H1 (cell line): Measurements from ENCODE around the gene DCK. TPM values are rescaled to one million over a fixed set of nuclear protein-coding genes. Genes with fewer than 3 reads are reported as not detected.

Source experiments
- CTCF ChIA-PET: fragments of 300-600 bp; sonication (Branson Sonifier 250); formaldehyde crosslinking; loops from one replicate; lab custom pipeline; 2021; ENCODE audit not compliant: partially characterized antibody; lab: Charles Lee
- POLR2A ChIA-PET: fragments of 300-600 bp; sonication (Branson Sonifier 250); formaldehyde crosslinking; loops from one replicate; lab custom pipeline; 2021; ENCODE audit warnings: inconsistent platforms; ENCODE audit not compliant: partially characterized antibody; lab: Charles Lee
- DNase-seq, 2 experiments: peaks; one replicate each; pipeline versions ENCODE4 v3.0.0 to v3.0.0-alpha.2; 2010 to 2022; ENCODE audit warnings: low spot score in 2 of 2, low read depth in 1 of 2, mixed read lengths in 1 of 2
- FAIRE-seq: peaks from 2 replicates; lab custom pipeline; 2011; peaks lifted over from hg19 to GRCh38; lab: Jason Lieb, UNC
- H2AFZ ChIP-seq: 2 replicates; pipeline ENCODE4 v1.8.1; 2012; ENCODE audit warnings: low read length, inconsistent platforms
- H2AK5ac ChIP-seq: 2 replicates; pipeline ENCODE4 v1.6.1; 2013; ENCODE audit warnings: low read depth, low read length
- H2BK120ac ChIP-seq: replicated peaks from 2 replicates; pipeline ENCODE3; 2013; ENCODE audit warnings: low read depth, low read length, inconsistent platforms
- H2BK12ac ChIP-seq: 2 replicates; pipeline ENCODE4 v1.6.1; 2013; ENCODE audit warnings: low read depth, low read length
- H2BK15ac ChIP-seq: 2 replicates; pipeline ENCODE4 v1.6.1; 2013; ENCODE audit warnings: low read length
- H2BK20ac ChIP-seq: 2 replicates; pipeline ENCODE4 v1.6.1; 2013; ENCODE audit warnings: low read length
- H2BK5ac ChIP-seq: 2 replicates; pipeline ENCODE4 v1.6.1; 2013; ENCODE audit warnings: low read depth, low read length
- H3K14ac ChIP-seq: 2 replicates; pipeline ENCODE4 v1.6.1; 2013; ENCODE audit warnings: inconsistent platforms; ENCODE audit not compliant: insufficient read length
- H3K18ac ChIP-seq: 2 replicates; pipeline ENCODE4 v1.6.1; 2013; ENCODE audit warnings: low read length; ENCODE audit errors: extremely low read depth
- H3K23ac ChIP-seq: 2 replicates; pipeline ENCODE4 v1.6.1; 2013; ENCODE audit warnings: inconsistent platforms; ENCODE audit not compliant: insufficient read length
- H3K23me2 ChIP-seq: 2 replicates; pipeline ENCODE4 v1.6.1; 2013; ENCODE audit warnings: low read depth, low read length
- H3K27ac ChIP-seq: 2 replicates; pipeline ENCODE4 v1.6.1; 2011; ENCODE audit warnings: low read depth, low read length, inconsistent platforms
- H3K27me3 ChIP-seq, 4 experiments: replicated peaks in 1 of 4; 1 replicate in 1 of 4; 2 replicates in 3 of 4; pipeline versions ENCODE4 v1.6.1 to v1.8.1; 2011 to 2013; ENCODE audit warnings: low read length in 3 of 4, mild to moderate bottlenecking in 3 of 4, inconsistent platforms in 2 of 4, mixed read lengths in 2 of 4, moderate library complexity in 1 of 4; ENCODE audit not compliant: control insufficient read depth in 3 of 4, insufficient read depth in 3 of 4; ENCODE audit errors: extremely low read depth in 1 of 4
- H3K36me3 ChIP-seq, 4 experiments: 2 replicates each; pipeline versions ENCODE4 v1.6.1 to v1.8.1; 2011 to 2013; ENCODE audit warnings: mild to moderate bottlenecking in 4 of 4, low read length in 3 of 4, moderate library complexity in 2 of 4, control low read depth in 1 of 4, inconsistent platforms in 1 of 4; ENCODE audit not compliant: insufficient read depth in 4 of 4, control insufficient read depth in 2 of 4
- H3K4ac ChIP-seq: replicated peaks from 2 replicates; pipeline ENCODE3; 2013; ENCODE audit warnings: low read length, low read depth, mixed read lengths, inconsistent platforms; ENCODE audit not compliant: insufficient read length
- H3K4me1 ChIP-seq, 4 experiments: replicated peaks in 1 of 4; 1 replicate in 1 of 4; 2 replicates in 3 of 4; pipeline versions ENCODE4 v1.6.1 to v1.8.1; 2011 to 2013; ENCODE audit warnings: low read length in 3 of 4, inconsistent platforms in 2 of 4, mixed read lengths in 1 of 4; ENCODE audit not compliant: insufficient read depth in 4 of 4, control insufficient read depth in 3 of 4
- H3K4me2 ChIP-seq, 2 experiments: 2 replicates each; pipeline versions ENCODE4 v1.6.1 to v1.8.1; 2011 to 2013; ENCODE audit warnings: low read depth in 2 of 2, low read length in 2 of 2, control low read depth in 1 of 2, inconsistent platforms in 1 of 2, mild to moderate bottlenecking in 1 of 2; ENCODE audit not compliant: insufficient read depth in 1 of 2
- H3K4me3 ChIP-seq, 4 experiments: fragments of 200-600, 300-600 bp in 1 of 4; sonication (generic), shearing (Covaris generic), sonication (Bioruptor Twin) in 1 of 4; 2 replicates each; pipeline versions ENCODE4 v1.5.1 to v1.8.1; 2011 to 2016; ENCODE audit warnings: low read length in 4 of 4, low read depth in 3 of 4, control low read depth in 2 of 4, inconsistent platforms in 2 of 4, mild to moderate bottlenecking in 2 of 4, mixed read lengths in 1 of 4, moderate library complexity in 1 of 4; ENCODE audit not compliant: insufficient read depth in 2 of 4; ENCODE audit errors: extremely low read depth in 1 of 4
- H3K56ac ChIP-seq: replicated peaks from 2 replicates; pipeline ENCODE3; 2013; ENCODE audit warnings: low read depth, mild to moderate bottlenecking, mixed read lengths, low read length, inconsistent platforms; ENCODE audit not compliant: insufficient read length
- H3K79me1 ChIP-seq: 2 replicates; pipeline ENCODE4 v1.6.1; 2013; ENCODE audit warnings: low read depth, low read length, control low read depth
- H3K79me2 ChIP-seq, 2 experiments: 2 replicates each; pipeline versions ENCODE4 v1.6.1 to v1.8.1; 2012 to 2013; ENCODE audit warnings: low read length in 2 of 2, mild to moderate bottlenecking in 2 of 2, inconsistent platforms in 1 of 2; ENCODE audit not compliant: insufficient read depth in 2 of 2, control insufficient read depth in 1 of 2
- H3K9ac ChIP-seq, 4 experiments: replicated peaks in 1 of 4; 1 replicate in 1 of 4; 2 replicates in 3 of 4; pipeline versions ENCODE4 v1.6.1 to v1.8.1; 2011 to 2013; ENCODE audit warnings: low read depth in 3 of 4, low read length in 3 of 4, control low read depth in 2 of 4, mild to moderate bottlenecking in 2 of 4, moderate library complexity in 2 of 4, inconsistent platforms in 1 of 4; ENCODE audit errors: extremely low read depth in 1 of 4
- H3K9me3 ChIP-seq, 2 experiments: 2 replicates each; pipeline versions ENCODE4 v1.6.1 to v1.8.1; 2012 to 2013; ENCODE audit warnings: mild to moderate bottlenecking in 2 of 2, moderate library complexity in 2 of 2, control low read depth in 1 of 2, inconsistent platforms in 1 of 2, low read depth in 1 of 2, low read length in 1 of 2, mixed read lengths in 1 of 2; ENCODE audit not compliant: insufficient read depth in 2 of 2
- H4K20me1 ChIP-seq, 2 experiments: replicated peaks in 1 of 2; 2 replicates each; pipeline versions ENCODE3 to v1.8.1; 2011 to 2013; ENCODE audit warnings: inconsistent platforms in 2 of 2, low read length in 2 of 2, mild to moderate bottlenecking in 1 of 2; ENCODE audit not compliant: insufficient read depth in 2 of 2, control insufficient read depth in 1 of 2
- H4K5ac ChIP-seq: 2 replicates; pipeline ENCODE4 v1.6.1; 2013; ENCODE audit warnings: low read length, low read depth, mixed read lengths, inconsistent platforms; ENCODE audit not compliant: insufficient read length
- H4K8ac ChIP-seq: 2 replicates; pipeline ENCODE4 v1.8.0; 2013; ENCODE audit warnings: mild to moderate bottlenecking, moderate library complexity, low read length, inconsistent platforms; ENCODE audit not compliant: insufficient read depth; ENCODE audit errors: extremely low read depth
- H4K91ac ChIP-seq: replicated peaks from 2 replicates; pipeline ENCODE3; 2013; ENCODE audit warnings: low read length, mixed read lengths, inconsistent platforms; ENCODE audit not compliant: insufficient read length
- CREB1 ChIP-seq: IDR thresholded peaks from 2 replicates; pipeline ENCODE4 v1.6.1; 2012; ENCODE audit warnings: inconsistent platforms
- EP300 ChIP-seq, 2 experiments: IDR thresholded peaks; 1 replicate in 1 of 2; 2 replicates in 1 of 2; pipeline ENCODE4 v1.6.1; 2011 to 2012; ENCODE audit warnings: low read depth in 2 of 2, low read length in 2 of 2, mild to moderate bottlenecking in 2 of 2, borderline replicate concordance in 1 of 2, inconsistent platforms in 1 of 2, moderate library complexity in 1 of 2
- FOSL1 ChIP-seq: IDR thresholded peaks from 2 replicates; pipeline ENCODE4 v1.6.1; 2011; ENCODE audit warnings: mild to moderate bottlenecking, low read depth, low read length, moderate library complexity; ENCODE audit not compliant: insufficient read depth
- GTF2F1 ChIP-seq: IDR thresholded peaks from 2 replicates; pipeline ENCODE4 v1.6.1; 2012; ENCODE audit warnings: low read depth, low read length, improper control_type of control experiment, borderline replicate concordance
- KDM5A ChIP-seq: fragments of 200-600 bp; IDR thresholded peaks from 2 replicates; pipeline ENCODE4 v1.7.1; 2012; ENCODE audit warnings: mild to moderate bottlenecking, low read length, inconsistent platforms, mixed read lengths
- RNF2 ChIP-seq: fragments of 200-900, 300-1000 bp; sonication (generic); IDR thresholded peaks from 2 replicates; pipeline ENCODE4 v1.7.1; 2016; ENCODE audit warnings: borderline replicate concordance, low read depth, mild to moderate bottlenecking, antibody characterized with exemption, low read length; ENCODE audit not compliant: poor library complexity, severe bottlenecking; ENCODE audit errors: missing control alignments
- SP2 ChIP-seq: IDR thresholded peaks from 2 replicates; pipeline ENCODE4 v1.6.1; 2012; ENCODE audit warnings: mild to moderate bottlenecking, low read length, inconsistent platforms
- TAF7 ChIP-seq: optimal IDR thresholded peaks from 2 replicates; pipeline ENCODE3; 2011; ENCODE audit warnings: low read depth, mild to moderate bottlenecking, inconsistent platforms, low read length, moderate library complexity, borderline replicate concordance
- ZNF274 ChIP-seq: IDR thresholded peaks from 2 replicates; pipeline ENCODE4 v1.7.0; 2012; ENCODE audit warnings: low read length, borderline replicate concordance; ENCODE audit errors: extremely low read depth
- WGBS, 2 experiments: shearing (Covaris generic) in 1 of 2; methylation state at CpG; one replicate each; pipeline versions ENCODE4 v1.1.6 to v1.1.7; 2013 to 2015; ENCODE audit warnings: low lambda C conversion rate in 2 of 2, mixed read lengths in 2 of 2, inconsistent platforms in 1 of 2, low coverage in 1 of 2, missing lambda C conversion rate in 1 of 2; ENCODE audit not compliant: insufficient replicate concordance in 2 of 2, insufficient coverage in 1 of 2, insufficient read length in 1 of 2; ENCODE audit errors: extremely low coverage in 1 of 2, missing lambda C conversion rate in 1 of 2; 5-methylcytosine and 5-hydroxymethylcytosine counted together
- polyA plus RNA-seq, 7 experiments: library from polyadenylated mRNA; depleted of rRNA in 3 of 7; stranded (reverse) in 5 of 7; unstranded in 2 of 7; fragments of >200 nt in 5 of 7; fragments of 200-250 nt in 2 of 7; gene quantifications; 1 replicate in 5 of 7; 2 replicates in 1 of 7; 4 replicates in 1 of 7; pipeline versions ENCODE4 v1.2.1 to v1.2.3, GENCODE V29; 2011 to 2013; ENCODE audit warnings: missing spikeins in 2 of 7, mixed read lengths in 2 of 7
- total RNA-seq: library from RNA; stranded (reverse); fragmentation: NEBNext Ultra II Directional; extraction: Animal tissue kit (Norgen Biotek cat#: 25700); gene quantifications from 2 replicates; pipeline ENCODE4 v1.2.1, GENCODE V29; 2021
- TF ChIP-seq, protein P1 (sequence below): IDR thresholded peaks from 2 replicates; pipeline ENCODE4 v1.6.1; 2012; ENCODE audit warnings: low read length, inconsistent platforms
- TF ChIP-seq, protein P2 (sequence below): IDR thresholded peaks from 2 replicates; pipeline ENCODE4 v1.6.1; 2012; ENCODE audit warnings: inconsistent platforms

The DCK gene
- total and polyA plus RNA-seq, 2 of the 8 experiments (the other 6 are each of a cell fraction or from before 2014, with no cell fraction given), result 4.8 to 18.1 TPM

DNA sequence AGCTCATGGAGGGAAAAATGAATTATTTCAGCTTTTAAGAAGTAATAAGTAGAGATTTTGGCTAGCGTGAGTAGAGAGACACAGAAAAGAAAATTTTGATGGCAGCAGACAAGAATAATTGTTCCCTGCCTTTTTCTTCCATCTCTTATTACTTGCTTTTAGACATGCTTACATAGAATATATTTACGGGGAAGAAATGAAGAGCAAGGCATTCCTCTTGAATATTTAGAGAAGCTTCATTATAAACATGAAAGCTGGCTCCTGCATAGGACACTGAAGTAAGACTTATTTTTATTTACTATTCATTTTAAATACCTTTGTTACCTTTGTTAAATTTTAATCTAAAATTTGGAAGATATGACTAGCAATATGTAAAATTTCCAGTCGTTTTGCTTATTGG lies 32.2 kb downstream of the DCK start:
- no peak overlapping the region for H4K5ac ChIP-seq
- no peak overlapping the region for H3K4ac ChIP-seq
- no peak overlapping the region for H2BK120ac ChIP-seq
- H3K79me1 ChIP-seq, result no peaks in the 10 kb centered on the region
- H3K4me2 ChIP-seq, result no peak overlapping the region
- 88% methylated on average over 3 of the region's 3 CpGs; no CpG with 5 or more reads in 1 of the 2 experiments for WGBS, 2 experiments
- no peak overlapping the region for H2AFZ ChIP-seq
- no peak overlapping the region for H4K8ac ChIP-seq
- H4K91ac ChIP-seq, result no peak overlapping the region
- ChIA-PET POLR2A (no interaction called here), CTCF (interaction anchor here (0.8 to 2.2 kb wide), 3 partner anchors 10 to 16 kb away, joined by 3 to 9 read pairs (median 3); no protein-coding TSS in a partner anchor)
- no peak overlapping the region for H2BK20ac ChIP-seq
- no peak overlapping the region for H2AK5ac ChIP-seq
- H3K4me3 ChIP-seq, result no peak overlapping the region
- no peak overlapping the region for H3K9ac ChIP-seq
- no peak overlapping the region for H3K14ac ChIP-seq
- H3K23ac ChIP-seq, result no peak overlapping the region
- no peak overlapping the region for H3K56ac ChIP-seq
- H2BK5ac ChIP-seq, result no peak overlapping the region
- peaks cover 0 to 48% (median 6%) of the 10 kb centered on the region in 4 experiments; a peak in 2 of 8 replicates for H3K36me3 ChIP-seq
- H3K27me3 ChIP-seq, result no peaks in the 10 kb centered on the region
- H4K20me1 ChIP-seq, result peaks cover 0 to 3% of the 10 kb centered on the region in 2 experiments
- DNase-seq (no peak), FAIRE-seq (no peak)
- no peak overlapping the region for H3K18ac ChIP-seq
- no peaks in the 10 kb centered on the region; a peak in 1 of 4 replicates for H3K79me2 ChIP-seq
- no peak overlapping the region for H2BK15ac ChIP-seq
- H3K27ac ChIP-seq, result no peak overlapping the region
- no peaks in the 10 kb centered on the region; a peak in 1 of 7 replicates for H3K4me1 ChIP-seq
- no peaks in the 10 kb centered on the region for H3K23me2 ChIP-seq
- H3K9me3 ChIP-seq, result no peaks in the 10 kb centered on the region
- no peak overlapping the region for H2BK12ac ChIP-seq
- no peak for TF ChIP-seq SP2
- TF ChIP-seq RNF2, result no peak
- TF ChIP-seq, protein P1, sequence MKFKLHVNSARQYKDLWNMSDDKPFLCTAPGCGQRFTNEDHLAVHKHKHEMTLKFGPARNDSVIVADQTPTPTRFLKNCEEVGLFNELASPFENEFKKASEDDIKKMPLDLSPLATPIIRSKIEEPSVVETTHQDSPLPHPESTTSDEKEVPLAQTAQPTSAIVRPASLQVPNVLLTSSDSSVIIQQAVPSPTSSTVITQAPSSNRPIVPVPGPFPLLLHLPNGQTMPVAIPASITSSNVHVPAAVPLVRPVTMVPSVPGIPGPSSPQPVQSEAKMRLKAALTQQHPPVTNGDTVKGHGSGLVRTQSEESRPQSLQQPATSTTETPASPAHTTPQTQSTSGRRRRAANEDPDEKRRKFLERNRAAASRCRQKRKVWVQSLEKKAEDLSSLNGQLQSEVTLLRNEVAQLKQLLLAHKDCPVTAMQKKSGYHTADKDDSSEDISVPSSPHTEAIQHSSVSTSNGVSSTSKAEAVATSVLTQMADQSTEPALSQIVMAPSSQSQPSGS, result no peak
- TF ChIP-seq KDM5A, result no peak
- TF ChIP-seq FOSL1, result no peak
- TF ChIP-seq TAF7, result no peak
- TF ChIP-seq ZNF274, result no peak
- no peak for TF ChIP-seq EP300 (IDR thresholded peaks at IDR 0.05; ENCODE audit: borderline replicate concordance in 1 of 2, low read depth in 2 of 2, low read length in 2 of 2)
- TF ChIP-seq, protein P2, sequence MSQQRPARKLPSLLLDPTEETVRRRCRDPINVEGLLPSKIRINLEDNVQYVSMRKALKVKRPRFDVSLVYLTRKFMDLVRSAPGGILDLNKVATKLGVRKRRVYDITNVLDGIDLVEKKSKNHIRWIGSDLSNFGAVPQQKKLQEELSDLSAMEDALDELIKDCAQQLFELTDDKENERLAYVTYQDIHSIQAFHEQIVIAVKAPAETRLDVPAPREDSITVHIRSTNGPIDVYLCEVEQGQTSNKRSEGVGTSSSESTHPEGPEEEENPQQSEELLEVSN, result no peak
- TF ChIP-seq CREB1, result no peak
- TF ChIP-seq GTF2F1, result no peak
